LoVo (cell line): ENCODE data around the gene TMEM250.

ENCODE experiments used
- DNase-seq: peaks from one replicate; pipeline ENCODE4 v3.0.0-alpha.2; 2016; ENCODE audit warnings: low spot score

TMEM250 gene

DNA sequence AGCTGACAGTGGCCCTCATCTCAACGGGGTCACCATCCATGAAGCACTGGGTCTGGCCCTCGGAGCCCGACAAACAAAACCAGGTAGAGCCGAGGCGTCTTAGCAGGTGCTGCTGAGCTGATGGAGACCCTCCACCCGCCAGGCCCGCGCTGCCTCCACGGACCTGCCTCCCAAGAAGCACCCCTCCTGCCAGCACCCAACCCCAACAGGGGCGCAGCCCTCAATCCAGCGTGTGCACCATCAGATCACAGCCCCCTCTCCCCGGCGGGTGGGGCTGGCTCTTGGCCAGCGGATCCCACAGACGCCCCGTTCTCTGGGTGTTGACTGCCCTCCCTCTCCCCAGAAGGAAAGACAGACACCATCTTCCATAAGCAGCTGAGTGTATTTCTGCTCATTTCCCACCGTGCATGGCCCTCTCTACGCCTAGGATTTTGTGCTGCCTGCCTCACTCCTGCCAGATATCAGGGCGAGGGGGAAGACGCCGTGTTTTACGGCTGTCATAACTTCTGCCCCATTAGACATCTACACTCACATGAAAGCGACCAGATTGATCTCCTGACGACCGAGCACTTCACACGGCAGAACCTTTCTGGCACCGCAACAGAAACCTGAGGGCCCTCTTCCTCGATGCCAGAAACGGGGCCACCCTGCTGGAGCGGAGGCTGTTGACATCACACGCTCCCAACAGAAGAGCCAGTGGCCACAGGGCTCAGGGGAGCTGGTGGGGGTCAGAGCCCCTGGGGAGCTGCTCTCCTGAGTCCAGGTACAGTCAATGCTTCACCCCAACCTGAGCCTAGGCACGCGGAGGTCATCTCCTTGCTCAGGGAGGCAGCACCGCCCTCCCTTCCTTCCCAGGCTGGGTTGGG is 35.9 kb downstream of the TMEM250 start:
- DNase-seq, result no peak

DNA sequence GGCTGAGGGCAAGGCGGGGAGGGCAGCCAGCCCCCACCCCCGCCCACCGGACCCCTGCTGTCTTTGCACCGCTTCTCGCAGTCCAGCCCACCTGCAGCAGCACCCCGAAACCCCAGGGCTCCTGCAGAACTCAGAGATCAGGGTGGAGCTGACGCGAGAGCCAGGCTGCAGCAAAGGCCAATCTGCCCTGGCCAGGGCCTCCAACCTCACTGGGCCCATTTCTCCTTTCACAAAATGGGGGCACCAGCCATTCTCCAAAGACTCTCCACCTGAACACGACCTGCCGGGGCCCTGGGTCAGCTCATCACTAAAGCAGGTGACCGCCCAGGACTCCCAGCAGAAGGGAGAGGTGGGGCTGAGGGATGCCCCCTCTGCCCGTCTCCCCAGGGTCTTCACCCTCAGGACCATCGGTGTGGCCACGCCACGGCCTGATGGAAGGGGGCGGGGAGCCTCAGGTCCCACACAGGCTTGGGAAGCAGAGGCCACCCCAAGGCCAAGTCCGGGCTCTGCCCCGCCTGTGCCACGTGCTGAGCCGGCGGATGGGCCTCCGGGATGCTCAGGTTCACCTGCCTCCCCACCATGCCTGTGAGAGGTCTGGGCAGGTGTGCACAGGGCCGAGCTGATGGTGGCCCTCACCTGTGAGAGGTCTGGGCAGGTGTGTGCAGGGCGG is 36.7 kb downstream of the TMEM250 start:
- DNase-seq, result no peak

DNA sequence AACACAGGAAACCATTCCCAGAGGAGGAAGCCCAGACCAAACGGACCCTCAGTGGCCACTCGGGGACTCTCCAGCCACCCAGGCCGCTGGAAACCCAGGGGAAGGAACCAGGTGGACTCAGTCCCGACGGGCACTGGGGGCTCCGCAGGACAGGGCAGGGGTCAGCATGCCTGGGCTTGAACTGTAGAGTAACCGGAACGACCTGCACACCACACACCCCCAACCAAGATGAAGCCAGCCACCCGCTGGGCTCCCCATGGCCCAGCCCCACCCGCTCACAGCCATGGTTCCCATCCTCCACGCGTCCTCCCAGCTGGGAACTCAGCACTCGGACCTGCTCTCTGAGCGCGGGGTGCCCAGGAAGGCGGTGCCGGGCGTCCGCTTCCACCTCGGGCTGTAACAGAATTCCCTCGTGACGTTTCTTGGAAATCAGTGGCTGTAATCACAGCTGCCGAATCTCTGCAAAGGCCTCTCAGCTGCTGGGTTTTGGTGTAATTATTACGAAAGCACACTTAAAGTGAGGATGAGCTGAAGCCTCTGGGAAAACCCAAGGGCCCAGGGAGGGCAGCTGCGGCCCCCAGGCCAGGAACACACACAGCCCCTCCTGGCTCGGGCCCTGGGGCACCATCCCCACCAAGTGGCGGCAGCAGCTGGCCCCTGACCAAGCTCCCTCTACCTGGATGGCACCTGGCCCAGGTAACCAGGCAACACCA is 37.4 kb downstream of the TMEM250 start:
- DNase-seq, result no peak

DNA sequence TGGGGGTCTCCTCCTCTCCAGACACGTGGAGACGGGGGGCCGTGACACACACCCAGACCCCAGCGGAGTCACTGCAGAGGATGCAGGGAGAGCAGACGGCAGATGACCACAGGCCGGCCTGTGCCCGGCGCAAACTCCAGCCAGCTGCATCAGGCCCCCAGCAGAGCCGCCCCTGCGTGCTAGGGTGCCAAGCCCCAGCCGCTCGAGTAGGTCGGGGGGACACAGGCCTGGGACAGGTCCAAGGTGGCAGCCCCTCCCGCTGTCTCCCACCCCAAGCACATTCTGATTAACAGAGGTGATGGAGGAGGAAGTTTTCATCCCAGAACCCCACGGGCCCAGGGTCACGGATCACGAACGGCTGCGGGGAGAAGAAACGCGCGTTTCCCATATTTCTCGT is 38.0 kb downstream of the TMEM250 start:
- no peak for DNase-seq

DNA sequence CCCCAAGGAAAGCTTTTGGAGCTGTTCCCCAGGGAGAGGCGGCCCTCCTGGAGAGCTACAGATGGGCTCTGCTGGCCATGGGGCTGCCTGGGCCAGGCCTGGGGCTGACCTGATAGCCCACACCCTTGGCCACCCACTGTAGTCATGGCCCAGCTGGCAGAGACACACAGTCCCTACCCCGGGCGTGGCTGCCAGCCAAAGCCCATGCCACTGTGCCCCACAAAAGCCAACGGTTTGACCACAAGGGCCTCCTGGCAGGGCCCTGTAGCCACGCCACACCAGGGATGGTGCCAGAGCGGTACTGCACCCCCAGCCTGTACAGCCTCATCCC is 38.8 kb downstream of the TMEM250 start:
- no peak for DNase-seq

DNA sequence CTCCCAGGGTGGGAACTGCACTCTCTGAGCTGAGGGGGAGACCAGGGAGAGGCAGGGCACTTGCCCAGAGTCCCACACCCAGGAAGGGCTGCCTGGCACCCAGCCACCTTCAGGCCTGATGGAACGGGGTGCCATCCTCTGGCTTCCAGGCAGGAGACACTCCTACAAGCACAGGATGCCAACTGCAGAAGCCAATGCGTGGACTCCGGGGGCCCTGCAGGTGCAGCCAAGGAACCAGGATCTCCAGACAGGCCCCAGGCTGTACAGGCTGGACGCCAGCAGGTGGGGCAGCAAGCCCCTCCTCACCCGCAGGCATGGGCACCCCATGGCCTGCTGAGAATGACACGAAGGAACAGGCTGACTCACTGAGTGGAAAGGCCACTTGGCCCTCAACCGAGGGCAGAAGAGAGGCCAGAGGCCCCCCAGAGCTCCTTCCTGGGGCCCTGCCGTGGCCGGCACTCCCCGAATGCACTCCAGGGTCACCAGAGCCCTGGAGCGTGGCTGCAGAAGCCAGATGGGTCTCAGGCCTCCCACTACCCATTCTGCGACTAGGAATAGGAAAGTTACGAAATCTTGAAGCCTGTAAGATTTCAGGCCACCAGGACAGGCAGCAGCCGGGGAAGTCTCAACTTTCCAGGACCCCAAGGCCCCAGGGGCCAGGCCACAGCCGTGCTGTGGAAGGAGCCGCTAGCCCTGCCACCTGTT is 39.3 kb downstream of the TMEM250 start:
- DNase-seq, result no peak

DNA sequence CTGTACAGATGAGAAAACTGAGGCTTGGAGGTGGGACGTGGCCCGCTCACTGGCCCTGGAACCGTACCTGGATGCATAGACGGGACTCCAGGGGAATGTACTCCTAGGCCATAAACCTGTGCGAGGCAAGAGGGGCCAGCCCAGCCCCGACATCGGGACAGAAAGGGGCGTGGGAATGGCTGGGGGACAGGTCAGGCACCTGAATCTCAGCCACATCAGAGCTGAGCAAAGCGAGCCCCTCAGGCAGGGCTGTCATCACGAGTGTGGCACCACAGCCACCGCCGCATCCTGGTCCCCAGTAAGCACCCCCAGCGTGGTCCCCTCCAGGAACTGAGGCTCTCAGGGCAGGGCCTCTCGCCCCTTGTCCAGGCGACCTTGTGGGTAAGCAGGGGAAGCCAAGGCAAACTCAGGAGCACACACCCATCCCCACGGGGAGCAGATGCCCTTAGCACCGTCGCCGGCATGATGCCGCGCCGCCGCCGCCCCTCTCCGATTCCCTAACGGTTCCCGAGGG is 40.1 kb downstream of the TMEM250 start:
- DNase-seq, result no peak

DNA sequence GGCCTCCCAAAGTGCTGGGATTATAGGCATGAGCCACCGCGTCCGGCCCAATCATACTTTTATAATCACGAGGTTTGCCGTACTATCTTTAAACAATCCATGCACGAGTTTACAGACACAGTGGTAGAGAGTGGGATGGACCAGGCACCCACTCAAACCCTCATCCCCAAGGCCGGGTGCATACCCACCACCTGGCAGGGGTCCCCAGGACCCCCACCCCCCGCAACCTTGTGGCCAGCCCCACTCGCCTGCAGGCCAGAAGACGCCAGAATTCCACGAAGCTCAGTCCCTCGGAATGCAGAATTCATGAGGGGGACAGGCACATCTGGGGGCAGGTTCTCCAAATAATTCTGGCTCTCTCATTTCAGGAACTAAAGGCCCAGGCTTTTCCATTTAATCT is 40.7 kb downstream of the TMEM250 start:
- DNase-seq, result no peak

DNA sequence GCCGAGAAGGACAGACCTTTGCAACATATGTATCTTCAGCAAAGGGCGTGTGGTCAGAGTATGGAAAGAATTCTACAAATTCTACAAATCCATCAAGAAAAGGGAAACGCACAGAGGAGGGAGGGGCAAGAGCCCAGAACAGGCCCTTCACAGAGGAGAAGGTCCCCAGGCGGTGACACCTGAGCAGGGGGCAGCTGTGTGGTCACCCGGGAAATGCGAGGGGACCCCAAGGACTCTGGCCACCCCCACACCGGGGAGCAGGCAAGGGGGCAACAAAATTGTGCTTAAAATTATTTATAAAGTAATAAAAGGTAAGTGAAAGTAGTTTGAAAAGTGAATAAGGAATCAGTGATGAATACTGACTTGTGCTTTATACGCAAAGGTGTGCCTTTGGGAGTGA is 41.2 kb downstream of the TMEM250 start:
- no peak for DNase-seq

DNA sequence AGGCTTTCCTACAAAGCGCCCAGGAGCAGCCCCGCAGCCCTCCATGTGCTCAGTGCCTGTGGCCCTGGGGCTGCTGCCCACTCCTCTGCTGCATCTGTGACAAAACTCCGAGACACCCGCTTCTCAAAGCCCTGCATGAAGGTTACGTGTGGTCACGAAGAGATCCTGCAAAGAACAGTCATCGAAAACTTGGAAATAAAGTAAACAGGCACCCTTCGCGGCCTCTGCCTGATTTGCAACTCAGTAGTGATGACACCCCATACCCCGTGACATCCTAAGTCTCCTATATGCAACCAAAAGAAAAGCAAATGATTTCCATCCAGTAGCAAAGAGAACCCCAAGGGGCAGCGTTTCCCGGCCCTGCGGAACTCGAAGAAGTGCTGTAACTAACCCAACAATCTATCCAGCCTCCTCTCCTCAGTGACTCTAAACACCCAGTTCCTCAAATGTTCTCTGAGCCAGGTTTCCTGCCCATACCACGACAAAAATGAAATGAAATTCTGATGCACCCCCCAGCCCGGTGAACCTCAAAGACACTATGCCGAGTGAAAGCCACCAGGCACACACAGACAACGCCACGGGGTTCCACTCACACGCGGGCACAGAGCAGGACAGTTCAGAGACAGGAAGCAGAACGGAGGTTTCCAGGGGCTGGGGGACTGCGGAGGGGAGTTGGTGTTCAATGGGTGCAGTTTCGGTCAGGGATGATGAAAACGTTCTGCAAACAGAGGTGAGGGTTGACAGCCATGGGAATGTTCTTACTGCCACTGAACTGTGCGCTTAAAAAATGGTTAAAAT is 42.6 kb downstream of the TMEM250 start:
- no peak for DNase-seq

DNA sequence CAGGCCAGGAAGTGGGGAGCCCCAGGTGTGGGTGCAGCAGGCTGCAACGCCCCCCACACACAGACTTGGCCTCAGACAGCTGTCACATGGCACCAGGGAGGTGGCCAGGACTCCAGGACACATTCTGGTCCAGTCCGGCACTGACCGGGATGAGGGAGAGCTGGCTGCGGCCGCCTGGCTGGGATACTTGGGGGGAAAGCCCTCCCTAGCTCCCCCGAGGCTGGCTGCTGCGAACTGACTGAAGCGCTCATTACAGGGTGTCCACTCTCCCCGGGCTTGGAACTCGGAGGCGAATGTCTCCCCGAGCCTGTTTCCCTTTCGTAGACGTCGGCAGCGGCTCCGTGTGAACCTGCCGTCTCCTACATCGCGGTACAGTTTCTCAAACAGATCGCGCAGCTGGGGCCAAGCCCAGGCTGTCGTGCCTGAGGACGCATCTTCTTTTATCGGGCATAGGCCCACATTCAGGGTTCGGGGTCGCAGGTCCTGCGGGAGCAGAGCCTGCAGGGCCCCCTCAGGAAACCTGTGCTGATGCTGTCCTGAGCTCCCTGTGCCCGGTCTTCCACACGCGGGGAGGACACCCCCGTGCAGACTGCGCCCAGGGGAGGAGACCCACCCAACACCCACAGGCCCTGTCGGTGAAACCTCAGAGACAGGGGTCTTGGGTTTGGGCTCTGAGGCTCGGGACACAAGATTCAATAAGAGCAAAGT is 43.4 kb downstream of the TMEM250 start:
- DNase-seq, result no peak

DNA sequence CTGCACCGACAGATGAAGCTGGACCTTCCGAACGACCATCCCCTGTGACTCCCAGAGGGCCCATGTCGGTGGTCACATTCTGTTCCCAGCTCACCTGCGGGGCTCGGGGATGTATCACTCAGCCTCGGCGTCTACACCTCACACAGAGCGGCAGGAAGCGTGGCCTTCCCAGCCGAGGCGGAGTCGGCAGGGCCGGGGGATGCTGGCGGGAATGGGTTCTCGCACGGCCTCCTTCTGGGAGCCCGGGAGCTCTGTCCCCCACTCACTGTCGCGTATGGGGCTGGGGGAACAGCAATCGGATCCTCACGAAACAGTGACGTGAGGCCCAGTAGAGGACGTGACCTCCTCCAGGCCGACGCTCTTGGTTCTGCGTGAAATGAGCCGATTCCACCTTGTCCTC is 44.0 kb downstream of the TMEM250 start:
- no peak for DNase-seq
